Stomach (tissue), 9 donors: Measurements from ENCODE around the gene CABCOCO1. TPM values are rescaled to one million over a fixed set of nuclear protein-coding genes. Genes with fewer than 3 reads are reported as not detected.

ENCODE experiments used
- DNase-seq, 2 donors: peaks; one replicate each; pipeline versions ENCODE4 v3.0.0 to v3.0.0-alpha.2; 2013 to 2019
- H3K27ac ChIP-seq, 5 donors: fragments of 200-600 bp in 4 of 5; sonication (generic) in 4 of 5; one replicate each; pipeline ENCODE4 v1.5.1; 2013 to 2019; ENCODE audit warnings: mild to moderate bottlenecking in 1 of 5, moderate library complexity in 1 of 5
- H3K27me3 ChIP-seq, 3 donors: fragments of 200-600 bp; sonication (generic); one replicate each; pipeline ENCODE4 v1.5.1; 2017 to 2019; ENCODE audit warnings: mixed run types in 1 of 3
- H3K36me3 ChIP-seq, 4 donors: fragments of 200-600 bp; sonication (generic); 1 replicate in 3 of 4; 2 replicates in 1 of 4; pipeline ENCODE4 v1.5.1; 2016 to 2019
- H3K4me1 ChIP-seq, 4 donors: fragments of 200-600 bp; sonication (generic); one replicate each; pipeline ENCODE4 v1.5.1; 2016 to 2019
- H3K4me3 ChIP-seq, 4 donors: fragments of 200-600 bp; sonication (generic) in 3 of 4; one replicate each; pipeline ENCODE4 v1.5.1; 2016 to 2019; ENCODE audit warnings: mild to moderate bottlenecking in 1 of 4
- H3K9me3 ChIP-seq, 4 donors: fragments of 200-600 bp; sonication (generic); one replicate each; pipeline ENCODE4 v1.5.1; 2016 to 2019
- CTCF ChIP-seq, 7 experiments: fragments of 450-650 bp in 4 of 7; fragments of 200-600 bp in 3 of 7; sonication (generic) in 3 of 7; IDR thresholded peaks; one replicate each; pipeline ENCODE4 v1.5.1; 2016 to 2019; ENCODE audit warnings: antibody characterized with exemption in 7 of 7, control low read depth in 2 of 7, mild to moderate bottlenecking in 1 of 7
- EP300 ChIP-seq: sonication (generic); formaldehyde crosslinking; IDR thresholded peaks from one replicate; pipeline ENCODE4 v1.6.1; 2017; ENCODE audit warnings: antibody characterized with exemption
- POLR2A ChIP-seq, 4 donors: fragments of 450-650 bp; IDR thresholded peaks; one replicate each; pipeline ENCODE4 v1.6.1; 2016; ENCODE audit warnings: antibody characterized with exemption in 4 of 4, control low read depth in 2 of 4, mild to moderate bottlenecking in 1 of 4, moderate library complexity in 1 of 4
- POLR2AphosphoS5 ChIP-seq, 3 donors: sonication (generic); formaldehyde crosslinking; IDR thresholded peaks; one replicate each; pipeline ENCODE4 v1.6.1; 2016; ENCODE audit warnings: antibody characterized with exemption in 3 of 3
- WGBS, 5 donors: extraction: QIAGEN DNeasy Blood & Tissue Kit in 3 of 5; methylation state at CpG; one replicate each; pipeline versions ENCODE4 v1.1.5 to v1.1.7; 2013 to 2018; 5-methylcytosine and 5-hydroxymethylcytosine counted together
- intact Hi-C: fragments of 100-400 bp; cut with DNase I; formaldehyde crosslinking; loops from one replicate; pipeline ENCODE4 v1.15.1; 2023; ENCODE audit warnings: low total_unique reads
- polyA plus RNA-seq, 3 donors: library from polyadenylated mRNA; stranded (reverse); fragments of 200-250 nt; gene quantifications; one replicate each; pipeline ENCODE4 v1.2.3, GENCODE V29; 2013
- total RNA-seq, 5 donors: library from RNA; depleted of rRNA; stranded (reverse); fragments of >200 nt; gene quantifications; one replicate each; pipeline versions ENCODE4 v1.1.0 to v1.2.3, GENCODE V29; 2014 to 2016
- donor health status: healthy with polysubstance abuse.
- donor health status: Bipolar disorder and iron deficiency.
- donor health status: healthy.

Gene CABCOCO1
- total and polyA plus RNA-seq, 8 donors, result 0.30 to 2.6 (median 1.3) TPM; not detected in 4

GRCh38 chr10:61798713-61799112 is 136.0 kb downstream of the CABCOCO1 start:
- intact Hi-C loops, result no loop called here
- Histone ChIP-seq H3K9me3 (no peaks in the 10 kb centered on the region), H3K27me3 (no peaks in the 10 kb centered on the region), H3K4me3 (no peak overlapping the region), H3K36me3 (no peaks in the 10 kb centered on the region), H3K4me1 (peaks cover 0 to 12% (median 4%) of the 10 kb centered on the region in 4 donors), H3K27ac (no peak overlapping the region)
- TF ChIP-seq POLR2A (IDR thresholded peaks at IDR 0.05) (no peak), POLR2AphosphoS5 (IDR thresholded peaks at IDR 0.05) (no peak), EP300 (no peak), CTCF (IDR thresholded peaks at IDR 0.05) (no peak)
- DNase-seq, result no peak

GRCh38 chr10:61801484-61801883 is 138.8 kb downstream of the CABCOCO1 start:
- H3K36me3 ChIP-seq, result no peaks in the 10 kb centered on the region
- H3K9me3 ChIP-seq, result no peaks in the 10 kb centered on the region
- no peaks in the 10 kb centered on the region for H3K4me1 ChIP-seq
- no peaks in the 10 kb centered on the region for H3K27me3 ChIP-seq
- no peak for TF ChIP-seq CTCF (IDR thresholded peaks at IDR 0.05)
- TF ChIP-seq POLR2AphosphoS5 (IDR thresholded peaks at IDR 0.05), result no peak
- TF ChIP-seq POLR2A (IDR thresholded peaks at IDR 0.05), result no peak
- no peak for TF ChIP-seq EP300
- intact Hi-C loops, result no loop called here
- no peak overlapping the region for H3K27ac ChIP-seq
- no peak for DNase-seq
- no peak overlapping the region for H3K4me3 ChIP-seq
- WGBS, 5 donors, result 87 to 89% (median 88%) methylated on average over 5 of the region's 5 CpGs

DNA sequence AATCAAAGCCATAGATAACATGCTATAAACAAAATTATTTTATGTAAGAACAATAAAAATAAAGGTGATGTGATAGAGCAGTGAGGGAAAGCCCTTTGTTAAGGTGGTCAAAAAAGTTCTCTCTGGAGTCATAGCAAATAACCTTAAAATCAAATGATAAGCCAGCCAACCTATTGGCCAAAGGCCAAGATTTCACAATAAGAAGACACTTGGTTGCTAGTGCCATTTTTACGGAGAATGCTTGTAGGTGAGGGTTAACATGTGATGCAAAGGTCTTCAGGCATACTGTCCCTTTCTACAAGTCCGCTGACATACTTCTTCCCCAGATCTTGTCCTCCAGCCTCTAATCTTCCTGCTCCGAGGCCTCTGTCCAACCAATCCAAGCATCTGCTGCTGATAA is 140.5 kb downstream of the CABCOCO1 start:
- Histone ChIP-seq H3K4me1 (no peaks in the 10 kb centered on the region), H3K36me3 (no peaks in the 10 kb centered on the region), H3K27ac (no peak overlapping the region), H3K4me3 (no peak overlapping the region), H3K27me3 (no peaks in the 10 kb centered on the region), H3K9me3 (no peaks in the 10 kb centered on the region)
- no peak for DNase-seq
- intact Hi-C loops, result no loop called here
- TF ChIP-seq EP300, result no peak
- no peak for TF ChIP-seq POLR2A (IDR thresholded peaks at IDR 0.05)
- TF ChIP-seq POLR2AphosphoS5 (IDR thresholded peaks at IDR 0.05), result no peak
- TF ChIP-seq CTCF (IDR thresholded peaks at IDR 0.05), result no peak
- WGBS, 5 donors, result 92 to 100% (median 95%) methylated on average over 3 of the region's 3 CpGs

DNA sequence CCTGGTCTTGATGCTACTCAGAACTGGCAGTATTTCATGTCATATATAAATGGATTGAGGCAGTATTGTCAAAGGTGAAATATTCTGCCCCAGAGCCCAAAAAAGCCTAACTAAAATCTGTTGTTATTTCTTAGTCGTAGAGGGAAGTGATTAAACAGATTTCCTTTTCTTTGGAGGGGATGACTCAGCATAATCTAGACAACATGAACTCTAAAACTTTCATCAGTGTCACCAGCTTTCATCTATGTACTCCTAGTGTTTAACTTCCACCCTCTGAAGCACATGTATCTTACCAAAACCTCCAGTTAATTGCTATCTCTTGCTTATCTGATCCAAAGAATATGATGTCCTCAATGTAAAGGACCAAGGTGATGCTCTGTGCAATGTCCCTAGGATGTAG is 141.7 kb downstream of the CABCOCO1 start:
- 39 to 60% (median 52%) methylated on average over 1 of the region's 1 CpG for WGBS, 5 donors
- intact Hi-C loops, result no loop called here

More for the DNA sequence above, 141.7 kb downstream of the CABCOCO1 start:
- Histone ChIP-seq H3K36me3 (no peaks in the 10 kb centered on the region), H3K27me3 (no peaks in the 10 kb centered on the region), H3K4me3 (no peak overlapping the region), H3K27ac (no peak overlapping the region), H3K9me3 (no peaks in the 10 kb centered on the region), H3K4me1 (no peaks in the 10 kb centered on the region)
- TF ChIP-seq EP300, result no peak
- TF ChIP-seq CTCF (IDR thresholded peaks at IDR 0.05), result no peak
- TF ChIP-seq POLR2A (IDR thresholded peaks at IDR 0.05), result no peak
- TF ChIP-seq POLR2AphosphoS5 (IDR thresholded peaks at IDR 0.05), result no peak
- DNase-seq, result no peak
